Renal pelvis (tissue), 4 donors: ENCODE measurements around the gene TBC1D1. TPM values are rescaled to one million over a fixed set of nuclear protein-coding genes. Genes with fewer than 3 reads are reported as not detected.

ENCODE experiments used
- DNase-seq: peaks from one replicate; pipeline ENCODE4 v3.0.0-alpha.2; 2013
- polyA plus RNA-seq, 3 donors: library from polyadenylated mRNA; unstranded; fragments of 120-200 nt; gene quantifications; one replicate each; pipeline ENCODE4 v1.2.1, GENCODE V29; 2013; ENCODE audit not compliant: insufficient read length in 3 of 3

Gene TBC1D1
- polyA plus RNA-seq, 3 donors: 188 to 205 (median 189) TPM

GRCh38 chr4:38045289-38045988 is 154.6 kb downstream of the TBC1D1 start:
- no peak for DNase-seq

- DNase-seq: peak; percentile 48
Observed at GRCh38 chr4:38046727-38047489, 156.0 kb downstream of the TBC1D1 start.

GRCh38 chr4:38049545-38050170 is 158.8 kb downstream of the TBC1D1 start:
- DNase-seq: no peak

- no peak for DNase-seq
Observed at GRCh38 chr4:38050560-38051350, 159.9 kb downstream of the TBC1D1 start.

- no peak for DNase-seq
Observed at GRCh38 chr4:38055566-38055965, 164.7 kb downstream of the TBC1D1 start.

GRCh38 chr4:38056011-38056685 is 165.3 kb downstream of the TBC1D1 start:
- DNase-seq: no peak

GRCh38 chr4:38058151-38058550 is 167.3 kb downstream of the TBC1D1 start:
- no peak for DNase-seq

- no peak for DNase-seq
Observed at GRCh38 chr4:38060829-38061431, 170.0 kb downstream of the TBC1D1 start.

- peak; percentile 85 for DNase-seq
Observed at GRCh38 chr4:38062088-38062775, 171.3 kb downstream of the TBC1D1 start.

- no peak for DNase-seq
Observed at GRCh38 chr4:38062776-38063097, 171.9 kb downstream of the TBC1D1 start.

- DNase-seq: no peak
Observed at GRCh38 chr4:38065176-38065575, 174.3 kb downstream of the TBC1D1 start.

GRCh38 chr4:38065900-38066299 is 175.0 kb downstream of the TBC1D1 start:
- DNase-seq: no peak

GRCh38 chr4:38067499-38067898 is 176.6 kb downstream of the TBC1D1 start:
- no peak for DNase-seq

GRCh38 chr4:38068107-38068506 is 177.2 kb downstream of the TBC1D1 start:
- DNase-seq: no peak

- DNase-seq: peak; percentile 65
Observed at GRCh38 chr4:38069271-38069760, 178.4 kb downstream of the TBC1D1 start.

GRCh38 chr4:38071801-38072431 is 181.0 kb downstream of the TBC1D1 start:
- DNase-seq: no peak

GRCh38 chr4:38072578-38072977 is 181.7 kb downstream of the TBC1D1 start:
- no peak for DNase-seq

GRCh38 chr4:38073596-38074234 is 182.8 kb downstream of the TBC1D1 start:
- DNase-seq: no peak
